ENCODE data around the gene ALAS1.

- no peak for TF ChIP-seq POLR2A (IDR thresholded peaks at IDR 0.05)
- TF ChIP-seq CTCF (IDR thresholded peaks at IDR 0.05): no peak
These were observed 27.7 kb downstream of the ALAS1 start, which contains the start of gene TLR9 for GRCh38 chr3:52225452-52226228.

Measured in gastroesophageal sphincter (tissue), 3 donors.